Activated CD4-positive, alpha-beta T cell treated with anti-CD3 and anti-CD28 coated beads, Interleukin-2, amount 50 U/mL, for 24 hours (primary cell): ENCODE results near the gene EML1.
A peak's percentile ranks its signal among the peaks of the same experiment; 100 is the strongest.
"Not testable (repeated sequence)": the region's sequence is repeated elsewhere in the genome, so short reads cannot be mapped to it uniquely, and the experiment has no call there.

Source experiments
- DNase-seq, 2 donors: peaks; one replicate each; pipeline ENCODE4 v3.0.0-alpha.2; 2020; ENCODE audit warnings: low read depth in 1 of 2, low spot score in 1 of 2

EML1 gene

DNA sequence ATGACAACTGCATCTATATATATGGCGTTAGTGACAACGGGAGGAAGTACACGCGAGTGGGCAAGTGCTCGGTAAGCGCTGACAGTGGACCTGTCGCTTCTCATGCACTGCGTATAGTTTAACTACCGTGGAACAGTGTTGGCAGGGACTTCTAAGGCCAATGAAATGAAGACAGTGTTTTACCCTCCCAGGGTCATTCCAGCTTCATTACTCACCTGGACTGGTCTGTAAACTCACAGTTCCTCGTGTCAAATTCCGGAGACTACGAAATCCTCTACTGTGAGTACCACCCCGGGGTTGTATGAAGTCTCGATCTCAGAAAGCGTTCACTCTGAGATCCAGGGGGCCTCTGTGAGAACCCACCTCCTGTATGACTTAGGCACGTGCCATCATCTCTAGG, 142.8 kb downstream of the EML1 start:
- no peak for DNase-seq

DNA sequence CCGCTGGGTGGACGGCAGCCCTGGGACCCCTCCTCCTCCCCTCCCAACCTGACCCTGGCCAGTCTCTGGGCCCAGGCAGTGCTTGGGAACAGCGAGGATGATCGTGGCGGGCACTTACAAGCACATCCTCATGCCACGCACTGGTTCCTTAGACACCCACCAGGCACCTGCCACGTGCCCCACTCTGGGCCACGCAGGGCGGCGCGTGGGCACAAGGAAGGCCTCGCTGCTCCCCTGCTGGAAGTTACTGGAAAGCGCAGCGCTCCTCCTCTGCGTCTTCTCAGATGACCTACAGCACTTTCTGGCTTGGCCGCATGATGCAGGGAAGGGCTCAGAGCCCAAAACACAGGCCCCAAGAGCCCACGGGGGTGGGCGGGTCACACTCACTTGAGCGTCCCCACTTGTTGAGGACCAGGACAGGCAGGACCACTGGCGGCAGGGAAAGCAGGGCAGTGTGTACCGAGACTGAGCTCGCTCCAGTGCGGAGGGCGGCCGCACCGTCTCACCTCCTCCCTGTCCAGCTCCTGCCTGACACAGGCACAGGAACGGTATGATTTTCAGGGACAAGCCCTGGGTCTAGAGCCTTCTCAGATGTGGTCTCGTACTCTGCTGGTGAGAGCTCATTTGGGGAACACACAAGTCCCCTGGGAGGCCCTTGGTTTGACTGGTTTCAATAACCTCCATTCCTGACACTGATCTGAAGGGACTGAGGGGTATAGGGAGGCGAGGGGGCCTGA, 143.7 kb downstream of the EML1 start:
- no peak for DNase-seq

DNA sequence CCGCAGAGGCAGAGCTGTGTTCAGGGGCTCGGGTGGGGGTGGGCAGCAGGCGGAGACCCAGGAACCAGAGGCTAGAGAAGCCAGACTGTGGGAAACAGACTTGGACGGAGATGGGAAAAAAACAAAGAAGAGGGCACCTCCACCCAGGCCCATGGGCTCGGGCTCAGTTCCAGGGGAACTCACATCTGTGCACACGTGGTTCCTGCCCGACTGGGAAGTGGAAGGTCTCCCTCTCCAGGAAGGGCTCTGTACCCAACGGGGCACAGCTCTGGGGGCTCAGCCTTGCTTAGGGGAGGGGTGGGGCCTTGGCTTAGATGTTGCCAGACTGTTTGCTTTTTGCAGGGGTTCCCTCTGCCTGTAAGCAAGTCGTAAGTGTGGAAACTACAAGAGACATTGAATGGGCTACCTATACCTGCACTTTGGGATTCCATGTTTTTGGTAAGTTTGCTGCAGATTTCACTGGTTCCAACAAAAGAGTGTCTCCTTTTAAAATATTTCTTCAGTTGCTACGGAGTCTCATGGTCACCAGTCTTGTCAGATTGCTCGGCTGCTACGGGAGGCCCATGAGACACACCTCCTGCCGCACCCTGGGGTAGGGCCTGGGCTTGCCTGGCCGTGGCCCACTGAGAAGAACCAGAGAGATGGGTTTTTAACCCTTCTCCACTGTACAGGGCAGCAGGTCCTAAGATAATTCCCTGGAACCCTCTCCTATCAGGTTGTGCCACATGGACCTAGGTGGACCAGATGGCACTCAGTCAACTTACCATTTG, 144.4 kb downstream of the EML1 start:
- no peak for DNase-seq

DNA sequence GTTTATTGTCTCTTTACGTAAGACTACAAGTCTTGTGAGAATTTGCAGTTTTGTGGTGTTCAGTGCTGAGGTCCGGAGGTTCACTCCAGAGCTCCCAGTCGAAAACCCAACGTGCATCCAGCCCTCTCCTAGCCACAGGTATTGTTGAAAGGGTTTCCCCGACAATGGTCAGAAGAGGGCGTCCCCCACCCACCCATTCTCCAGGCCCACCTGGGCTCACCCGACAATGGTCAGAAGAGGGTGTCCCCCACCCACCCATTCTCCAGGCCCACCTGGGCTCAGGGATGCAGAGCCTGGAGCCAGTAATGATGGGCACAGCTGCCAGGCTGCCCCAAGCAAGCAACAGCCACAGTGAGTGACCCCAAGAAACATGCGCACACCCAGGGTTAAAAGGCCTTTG, 145.2 kb downstream of the EML1 start:
- no peak for DNase-seq

DNA sequence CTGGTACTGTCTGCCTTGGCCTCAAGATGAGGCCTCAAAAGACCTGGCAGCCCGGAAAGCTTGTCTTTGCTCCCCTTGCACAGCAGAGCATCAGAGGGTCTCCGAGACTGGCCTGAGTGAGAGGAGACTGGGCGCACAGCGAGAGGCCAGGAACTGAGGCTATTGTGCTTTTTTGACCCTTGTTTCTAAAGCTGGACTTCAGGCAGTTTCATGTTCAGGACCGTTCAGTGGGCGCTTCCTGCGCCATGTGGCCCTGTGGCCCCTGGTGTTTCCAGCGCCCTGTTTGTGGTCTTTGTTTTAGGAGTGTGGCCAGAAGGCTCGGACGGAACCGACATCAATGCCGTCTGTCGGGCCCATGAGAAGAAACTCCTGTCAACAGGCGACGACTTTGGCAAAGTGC, 145.7 kb downstream of the EML1 start:
- DNase-seq, result no peak

DNA sequence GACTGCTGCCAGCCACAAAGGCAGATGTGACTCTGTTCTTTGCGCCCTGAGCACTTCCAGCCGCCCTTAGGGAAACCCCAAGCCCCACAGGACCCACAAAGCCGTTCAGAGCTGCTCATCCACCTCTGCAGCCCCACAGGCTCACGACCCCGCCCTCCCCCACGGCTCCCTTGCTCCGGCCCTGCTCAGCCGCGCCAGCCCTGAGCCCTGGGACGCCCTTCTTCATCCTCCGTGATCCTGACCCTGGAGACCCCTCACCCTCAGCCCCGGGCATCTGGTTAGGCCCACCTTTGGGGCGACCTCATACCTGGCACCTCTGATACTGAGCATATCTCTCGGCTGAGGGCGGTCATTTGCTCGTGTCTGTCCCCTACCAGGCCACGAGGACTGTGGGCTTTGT, 146.2 kb downstream of the EML1 start:
- no peak for DNase-seq

DNA sequence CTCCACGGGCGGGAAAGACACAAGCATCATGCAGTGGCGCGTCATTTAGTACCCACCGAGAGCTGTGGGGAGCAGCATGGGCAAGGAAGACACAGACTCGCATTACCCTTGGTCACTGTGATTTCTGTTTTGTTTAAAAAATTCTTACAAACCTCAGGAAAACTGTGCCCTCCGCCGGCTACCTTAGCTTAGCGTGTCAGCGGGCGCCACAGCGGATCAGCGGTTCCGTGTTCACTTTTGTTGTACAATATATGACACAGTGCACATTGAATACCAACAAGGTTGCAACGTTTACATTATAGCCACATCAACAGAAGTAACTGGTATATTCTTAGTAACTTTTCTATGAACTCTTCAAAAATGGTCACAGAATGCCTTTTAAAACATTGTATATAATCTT, 146.9 kb downstream of the EML1 start:
- DNase-seq, result no peak

DNA sequence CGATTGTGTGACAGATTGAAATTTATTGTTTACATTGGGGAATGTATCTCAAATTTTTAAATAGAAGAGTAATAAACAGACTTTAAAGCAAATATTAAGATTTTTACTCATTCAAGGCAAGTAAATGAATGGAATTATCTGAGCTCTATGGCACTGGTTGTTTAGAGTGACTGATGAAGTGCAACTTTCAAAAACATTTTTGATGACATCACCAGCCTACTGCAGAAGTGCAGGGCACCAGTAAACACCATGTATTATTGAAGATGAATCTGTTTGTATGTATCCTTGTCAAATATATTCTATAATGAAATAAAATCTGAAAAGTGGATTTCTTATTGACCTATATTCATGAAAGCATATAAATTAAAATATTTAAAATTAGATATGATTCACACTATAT, 148.0 kb downstream of the EML1 start:
- no peak for DNase-seq

DNA sequence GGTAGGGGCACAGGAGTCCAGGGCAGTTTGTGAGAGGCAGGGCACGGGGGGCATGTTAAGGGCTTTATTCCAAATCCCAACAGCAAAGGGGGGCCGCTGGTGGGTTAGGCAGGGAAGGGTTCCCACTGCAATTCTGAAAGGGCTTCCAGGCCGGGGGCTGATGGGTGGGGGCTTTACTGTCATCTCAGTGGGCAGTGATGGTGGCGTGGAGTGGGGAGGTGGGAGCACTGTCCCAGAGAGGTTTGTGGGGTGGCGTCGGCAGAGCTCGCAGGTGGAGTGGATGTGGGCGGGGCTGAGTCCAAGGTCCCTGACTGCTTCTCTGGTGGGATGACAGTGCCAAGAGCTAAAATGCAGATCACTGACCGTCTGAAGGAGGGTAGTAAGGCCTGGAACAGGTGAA, 150.4 kb downstream of the EML1 start:
- DNase-seq, result no peak

DNA sequence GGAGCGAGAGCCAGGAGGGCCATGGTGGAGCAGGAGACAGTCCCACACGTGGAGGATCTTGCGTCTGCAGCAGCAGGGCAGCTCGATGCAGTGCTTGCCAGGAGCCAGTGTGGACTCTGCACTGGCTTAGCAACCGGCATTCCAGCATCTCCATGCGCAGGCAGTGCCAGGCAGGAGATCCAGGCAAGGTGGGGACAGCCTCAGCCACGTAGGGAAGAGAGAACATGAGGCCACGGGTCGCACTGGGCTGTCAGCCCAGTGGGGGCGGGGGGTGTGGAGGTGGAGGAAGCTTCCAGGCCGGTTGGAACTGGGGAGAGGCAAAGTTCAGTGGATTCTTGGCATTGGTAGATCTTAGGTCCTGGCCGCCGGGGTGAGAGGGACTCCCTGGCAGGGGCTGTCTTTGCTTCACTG, 151.0 kb downstream of the EML1 start:
- DNase-seq, result no peak

DNA sequence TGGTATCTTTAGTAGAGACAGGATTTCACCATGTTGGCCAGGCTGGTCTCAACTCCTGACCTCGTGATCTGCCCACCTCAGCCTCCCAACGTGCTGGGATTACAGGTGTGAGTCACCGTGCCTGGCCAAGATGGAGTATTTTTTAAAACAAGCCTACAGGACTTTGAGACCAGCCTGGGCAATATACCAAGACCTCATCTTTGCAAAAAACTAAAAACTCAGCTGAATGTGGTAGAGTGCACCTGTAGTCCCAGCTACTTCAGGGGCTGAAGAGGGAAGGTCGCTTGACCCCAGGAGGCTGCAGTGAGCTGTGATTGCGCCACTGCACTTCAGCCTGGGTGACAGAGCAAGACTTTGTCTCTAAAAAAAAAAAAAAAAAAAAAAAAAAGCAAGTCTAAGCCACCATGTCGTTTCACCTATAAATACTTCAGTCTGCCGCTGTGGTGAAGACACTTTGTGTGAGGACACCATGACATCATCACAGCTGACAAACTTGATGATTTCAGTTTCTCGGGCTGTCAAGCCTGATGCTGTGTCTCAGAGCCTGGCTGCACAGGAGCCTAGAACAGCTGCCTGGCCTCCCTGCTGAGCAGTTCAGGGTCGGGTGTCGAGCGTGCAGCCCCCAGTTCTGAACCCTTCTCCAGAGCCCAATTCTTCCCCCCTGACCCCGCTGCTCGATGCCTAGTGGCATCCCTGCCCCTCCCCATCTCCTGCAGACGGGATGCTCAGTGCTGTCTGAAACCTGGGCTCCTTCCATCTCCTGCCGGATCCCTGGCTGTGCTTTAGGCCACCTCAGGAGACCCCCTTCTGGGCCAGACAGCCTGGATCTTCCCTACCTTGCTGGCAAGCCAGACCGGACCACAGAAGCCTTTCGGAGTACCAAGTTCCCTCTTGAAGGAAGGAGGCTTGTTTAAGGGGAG, 152.8 kb downstream of the EML1 start:
- DNase-seq, result no peak

DNA sequence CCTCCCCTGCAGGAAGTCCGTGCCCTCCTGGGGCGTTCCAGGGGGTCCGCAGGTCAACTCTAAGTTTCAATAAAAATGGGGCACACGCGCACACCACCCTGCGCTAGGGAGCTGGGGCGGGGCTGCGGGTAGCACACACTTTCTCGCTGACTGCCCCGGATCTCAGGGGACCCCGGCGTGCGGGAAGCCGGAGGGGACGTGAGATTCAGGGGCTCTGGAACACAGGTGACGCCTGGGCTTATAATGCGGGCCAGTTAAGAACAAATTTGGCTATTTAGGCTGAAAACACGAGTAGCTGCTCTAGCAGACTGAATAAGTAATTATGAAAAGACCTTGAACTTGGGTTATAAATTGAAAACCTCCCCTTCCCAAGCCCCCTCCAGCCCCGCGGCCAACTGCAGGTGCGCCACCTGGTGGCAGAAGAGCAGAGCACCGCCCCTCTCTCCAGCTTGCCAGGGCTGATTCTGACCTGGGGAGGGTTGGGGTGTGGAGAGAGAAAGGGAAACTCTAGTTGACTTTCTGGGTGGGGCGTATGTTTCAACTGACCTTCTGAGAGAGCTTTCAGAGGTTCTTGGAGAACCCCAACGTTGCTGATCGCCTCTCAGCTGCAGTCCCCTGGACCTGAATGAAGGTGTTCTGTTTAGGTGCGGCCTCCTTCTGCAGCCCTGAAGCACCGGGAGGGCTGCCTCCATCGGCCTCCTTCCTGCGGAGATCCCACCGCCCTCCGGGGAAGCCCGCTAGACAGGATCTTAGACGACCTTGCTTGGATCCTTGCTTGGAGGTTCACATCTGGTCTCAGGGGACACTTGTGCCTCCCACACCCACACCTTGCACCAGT, 153.7 kb downstream of the EML1 start:
- DNase-seq, result peak; percentile 12 to 35

DNA sequence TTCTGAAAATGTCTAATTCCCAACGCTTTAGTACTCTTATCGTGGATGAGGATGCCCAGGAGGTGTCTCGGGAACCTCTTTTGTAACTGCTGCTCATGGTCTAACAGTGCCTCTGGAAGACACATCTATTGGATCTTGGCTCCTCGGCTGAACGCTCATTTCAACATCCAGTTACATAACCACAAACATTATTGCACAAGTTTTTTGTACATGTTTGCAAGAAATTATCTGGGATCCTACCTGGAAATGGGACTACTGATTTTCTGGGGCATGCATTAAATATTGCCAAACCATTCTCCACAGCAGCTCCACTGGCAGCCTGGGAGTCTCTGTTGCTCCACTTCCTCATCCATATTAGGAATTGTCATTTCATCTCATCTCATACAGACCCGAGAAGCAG, 154.5 kb downstream of the EML1 start:
- no peak for DNase-seq

DNA sequence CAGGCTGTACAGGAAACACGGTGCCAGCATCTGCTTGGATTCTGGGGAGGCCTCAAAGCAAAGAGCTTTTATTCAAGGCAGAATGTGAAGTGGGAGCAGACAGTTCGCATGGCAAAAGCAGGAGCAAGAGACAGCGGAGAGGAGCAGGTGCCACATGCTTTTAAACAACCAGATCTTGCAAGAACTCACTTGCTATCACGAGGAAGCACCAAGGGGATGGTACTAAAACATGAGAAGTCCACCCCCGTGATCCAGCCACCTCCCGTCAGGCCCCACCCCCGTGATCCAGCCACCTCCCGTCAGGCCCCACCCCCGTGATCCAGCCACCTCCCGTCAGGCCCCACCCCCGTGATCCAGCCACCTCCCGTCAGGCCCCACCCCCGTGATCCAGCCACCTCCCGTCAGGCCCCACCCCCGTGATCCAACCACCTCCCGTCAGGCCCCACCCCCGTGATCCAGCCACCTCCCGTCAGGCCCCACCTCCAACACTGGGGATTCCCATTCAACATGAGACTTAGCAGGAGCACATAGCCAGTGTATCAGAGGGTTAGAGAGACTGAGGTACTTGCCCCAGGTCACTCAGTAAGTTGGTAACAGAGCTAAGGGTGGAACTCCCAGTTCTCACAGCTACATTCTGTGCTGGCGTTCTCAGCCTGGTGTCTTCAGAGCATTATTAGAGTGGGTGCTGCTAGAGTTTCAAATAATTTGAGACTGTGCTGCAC, 156.0 kb downstream of the EML1 start:
- not testable (repeated sequence) for DNase-seq

DNA sequence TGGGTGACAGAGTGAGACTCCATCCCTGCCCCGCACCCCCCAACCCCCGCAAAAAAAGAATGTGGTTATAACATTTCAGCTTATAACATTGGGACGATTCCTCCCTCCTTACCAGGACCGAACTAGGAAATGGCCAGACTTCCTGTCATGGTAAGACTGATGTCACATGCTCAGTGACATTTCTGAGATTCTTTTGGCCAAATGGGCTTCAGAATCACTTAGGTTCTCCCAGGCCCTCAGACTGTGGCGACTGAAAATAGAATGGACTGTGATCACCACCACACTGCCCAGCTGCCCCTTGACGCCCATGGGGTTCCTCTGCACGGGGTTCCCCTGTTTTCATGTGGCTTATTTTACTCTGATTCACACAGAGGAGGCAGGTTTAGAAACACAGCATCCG, 157.0 kb downstream of the EML1 start:
- no peak for DNase-seq

DNA sequence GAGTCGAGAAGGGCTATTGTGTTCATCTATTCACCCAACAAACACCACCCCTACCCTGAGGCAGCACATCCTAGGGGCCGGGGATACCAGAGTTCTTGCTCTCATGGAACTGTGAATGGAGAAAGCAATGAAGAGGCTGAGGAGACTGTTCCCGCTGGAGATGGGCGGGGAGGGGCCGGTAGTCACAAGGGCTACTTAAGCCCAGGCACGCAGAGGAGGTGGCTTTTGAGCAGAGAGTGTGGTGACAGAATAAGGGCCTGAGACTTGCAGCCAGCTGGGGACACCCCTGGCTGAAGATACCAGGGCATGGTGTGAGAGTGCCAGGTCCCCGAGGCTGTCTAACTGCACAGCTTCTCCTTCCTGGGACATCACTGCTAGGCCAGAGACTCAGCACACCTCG, 157.9 kb downstream of the EML1 start:
- no peak for DNase-seq

DNA sequence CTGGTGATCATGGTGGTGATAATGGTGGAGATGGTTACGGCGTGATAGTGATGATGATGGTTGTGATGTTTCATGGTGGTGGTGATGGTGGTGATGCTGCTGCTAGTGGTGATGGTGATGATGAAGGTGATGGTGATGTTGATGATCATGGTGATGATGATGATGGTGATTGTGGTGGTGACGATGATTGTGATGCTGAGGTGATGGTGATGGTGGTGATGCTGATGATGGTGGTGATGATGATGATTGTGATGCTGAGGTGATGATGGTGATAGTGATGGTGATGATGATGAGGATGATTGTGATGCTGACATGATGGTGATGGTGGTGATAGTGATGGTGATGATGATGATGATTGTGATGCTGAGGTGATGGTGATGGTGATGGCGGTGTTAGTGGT, 158.8 kb downstream of the EML1 start:
- DNase-seq, result no peak

DNA sequence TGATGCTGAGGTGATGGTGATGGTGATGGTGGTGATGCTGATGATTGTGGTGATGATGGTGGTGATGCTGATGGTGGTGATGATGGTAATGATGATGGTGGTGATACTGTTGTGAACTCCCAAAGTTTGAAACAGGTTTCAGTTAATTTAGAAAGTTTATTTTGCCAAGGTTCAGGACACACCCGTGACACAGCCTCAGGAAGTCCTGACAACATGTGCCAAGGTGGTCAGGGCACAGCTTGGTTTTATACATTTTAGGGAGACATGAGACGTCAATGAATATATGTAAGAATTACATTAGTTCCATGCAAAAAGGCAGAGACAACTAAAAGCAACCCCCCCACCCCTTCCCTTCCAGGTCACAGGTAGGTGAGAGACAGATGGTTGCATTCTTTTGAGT, 159.2 kb downstream of the EML1 start:
- DNase-seq, result no peak

DNA sequence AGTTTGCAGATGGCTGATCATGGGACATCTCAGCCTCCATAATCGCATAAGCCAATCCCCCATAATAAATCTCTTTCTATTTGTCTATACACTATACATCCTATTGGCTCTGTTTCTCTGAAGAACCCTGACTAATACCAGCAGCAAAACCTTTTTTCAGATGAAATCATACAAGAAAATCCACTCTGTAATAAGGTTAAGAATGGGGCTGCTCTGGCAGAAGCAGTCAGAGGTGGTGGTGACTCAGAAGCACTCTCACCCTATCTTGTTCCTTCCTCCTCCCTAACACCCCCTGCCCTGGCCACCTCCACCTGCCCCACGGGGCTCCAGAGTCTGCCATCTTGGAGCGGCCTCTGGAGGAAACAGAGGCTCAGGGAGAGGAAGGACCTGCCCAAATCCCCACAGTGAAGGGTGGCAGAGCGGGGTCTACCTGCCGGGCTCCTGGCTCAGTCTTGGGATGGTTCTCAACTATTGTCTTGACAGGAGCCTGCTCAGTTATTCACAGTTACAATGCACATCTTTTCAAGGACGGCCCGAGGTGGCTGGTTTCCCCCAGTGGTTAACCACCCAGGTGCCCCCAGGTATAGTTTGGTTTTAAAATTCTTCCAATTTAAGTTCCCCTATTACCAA, 162.7 kb downstream of the EML1 start:
- no peak for DNase-seq

DNA sequence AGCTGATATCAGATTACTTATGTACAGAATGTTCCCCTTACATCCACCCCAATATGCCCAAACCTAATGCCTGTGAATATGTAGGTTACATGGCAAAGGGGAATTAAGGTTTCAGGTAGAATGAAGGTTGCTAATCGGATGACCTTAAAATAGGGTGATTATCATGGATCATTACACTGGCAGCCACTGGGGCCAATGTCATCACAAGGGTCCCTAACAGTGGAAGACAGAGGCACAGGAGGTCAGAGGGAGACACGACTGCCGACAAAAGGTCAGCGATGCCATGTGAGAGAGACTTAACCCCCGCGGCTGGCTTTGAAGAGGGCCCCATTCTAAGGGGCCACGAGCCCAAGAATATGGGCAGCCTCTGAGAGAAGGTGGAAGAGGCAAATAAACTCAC, 165.2 kb downstream of the EML1 start:
- DNase-seq, result no peak
